Stimulated activated CD4-positive, alpha-beta T cell treated with anti-CD3 and anti-CD28 coated beads, Interleukin-4, amount 100 ng/mL, for 4 hours (primary cell): ENCODE results near the gene APC.
"Not testable (repeated sequence)": the region's sequence is repeated elsewhere in the genome, so short reads cannot be mapped to it uniquely, and the experiment has no call there.

Experiments used
- DNase-seq, 2 experiments: peaks; one replicate each; pipeline ENCODE4 v3.0.0-alpha.2; 2020

The APC gene

DNA sequence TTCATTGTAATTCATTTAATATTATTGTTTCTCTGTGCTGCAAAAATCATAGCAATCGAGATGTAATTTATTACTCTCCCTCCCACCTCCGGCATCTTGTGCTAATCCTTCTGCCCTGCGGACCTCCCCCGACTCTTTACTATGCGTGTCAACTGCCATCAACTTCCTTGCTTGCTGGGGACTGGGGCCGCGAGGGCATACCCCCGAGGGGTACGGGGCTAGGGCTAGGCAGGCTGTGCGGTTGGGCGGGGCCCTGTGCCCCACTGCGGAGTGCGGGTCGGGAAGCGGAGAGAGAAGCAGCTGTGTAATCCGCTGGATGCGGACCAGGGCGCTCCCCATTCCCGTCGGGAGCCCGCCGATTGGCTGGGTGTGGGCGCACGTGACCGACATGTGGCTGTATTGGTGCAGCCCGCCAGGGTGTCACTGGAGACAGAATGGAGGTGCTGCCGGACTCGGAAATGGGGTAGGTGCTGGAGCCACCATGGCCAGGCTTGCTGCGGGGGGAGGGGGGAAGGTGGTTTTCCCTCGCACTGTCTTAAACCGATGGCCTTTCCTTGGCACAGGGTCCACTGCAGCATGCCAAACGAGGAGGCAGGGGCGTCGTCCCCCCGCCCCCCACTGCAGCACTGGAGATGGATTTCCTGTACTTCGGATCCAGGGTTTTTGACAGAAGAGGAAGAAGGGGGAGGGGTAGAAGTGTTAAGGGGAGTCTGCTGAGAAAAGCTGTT lies at the start of gene APC:
APC (plus strand) TSS at position 423 of the 728 bp plus-strand sequence. CDS start 17,006 bp downstream, outside the sequence.
- DNase-seq: peak; percentile 67 to 71

DNA sequence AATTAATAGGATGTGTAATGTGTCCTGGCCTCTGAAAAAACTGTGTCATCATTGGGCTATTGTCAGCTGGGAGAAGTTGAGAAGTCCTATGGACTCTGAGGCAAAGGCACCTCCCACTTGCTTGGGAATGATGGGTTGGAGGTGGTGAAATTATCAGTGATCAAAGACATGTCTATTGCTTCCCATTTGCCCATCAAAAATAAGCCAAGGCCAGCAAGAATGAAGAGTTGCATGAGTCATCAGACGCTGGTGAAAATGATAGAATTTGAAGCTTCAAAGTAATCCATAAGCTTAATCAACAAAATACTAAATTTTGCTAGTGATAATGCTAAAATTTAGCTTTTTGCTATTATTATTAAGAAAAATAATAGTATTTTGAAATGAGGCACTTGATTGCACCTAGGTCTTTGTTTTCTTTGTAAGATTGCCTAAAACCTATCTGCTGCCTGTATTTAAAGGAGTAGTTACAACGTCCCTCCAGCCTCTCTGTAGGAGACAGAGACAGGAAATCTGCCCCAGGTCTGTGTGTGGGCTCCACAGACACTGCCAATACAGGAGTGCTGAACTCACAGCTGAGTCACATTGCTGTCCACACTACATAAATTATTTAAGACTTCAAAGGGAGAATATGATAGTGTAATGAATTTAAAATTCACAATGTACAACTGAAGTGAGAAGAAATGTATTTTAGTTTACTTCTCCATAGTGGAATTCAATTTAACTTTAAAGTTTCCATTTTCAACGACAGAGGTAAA lies 48.4 kb upstream of the APC start:
- no peak for DNase-seq

DNA sequence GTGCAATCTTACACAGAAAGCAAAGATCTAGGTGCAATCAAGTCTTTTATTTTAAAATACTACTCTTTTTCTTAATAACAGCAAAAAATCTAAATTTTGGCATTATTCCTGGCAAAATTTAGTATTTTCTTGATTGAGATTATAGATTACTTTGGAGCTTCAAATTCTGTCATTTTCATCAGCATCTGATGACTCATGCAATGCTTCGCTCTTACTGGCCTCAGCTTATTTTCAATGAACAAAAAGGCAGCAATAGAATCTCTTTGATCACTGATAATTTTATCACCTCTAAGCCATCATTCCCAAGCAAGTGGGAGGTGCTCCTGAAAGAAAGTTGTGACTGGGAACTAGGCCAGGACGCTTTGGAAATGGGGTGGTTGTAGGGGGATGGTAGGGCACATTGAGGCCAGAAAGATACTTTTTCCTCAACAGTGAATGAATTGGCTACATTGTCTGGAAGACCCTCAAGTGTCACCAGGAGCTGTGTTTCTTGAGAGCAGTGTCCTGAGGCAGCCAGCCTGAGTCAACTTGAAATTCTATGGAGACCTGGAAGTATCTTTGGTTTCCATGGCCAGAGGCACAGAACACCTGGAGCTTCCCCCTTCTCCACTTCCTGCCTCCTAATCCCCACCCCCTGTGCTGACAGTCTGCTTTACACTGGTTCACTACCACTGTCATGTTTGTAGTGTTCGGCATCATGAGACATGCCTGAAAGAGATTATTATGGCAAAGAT lies 46.9 kb upstream of the APC start:
- DNase-seq: no peak

DNA sequence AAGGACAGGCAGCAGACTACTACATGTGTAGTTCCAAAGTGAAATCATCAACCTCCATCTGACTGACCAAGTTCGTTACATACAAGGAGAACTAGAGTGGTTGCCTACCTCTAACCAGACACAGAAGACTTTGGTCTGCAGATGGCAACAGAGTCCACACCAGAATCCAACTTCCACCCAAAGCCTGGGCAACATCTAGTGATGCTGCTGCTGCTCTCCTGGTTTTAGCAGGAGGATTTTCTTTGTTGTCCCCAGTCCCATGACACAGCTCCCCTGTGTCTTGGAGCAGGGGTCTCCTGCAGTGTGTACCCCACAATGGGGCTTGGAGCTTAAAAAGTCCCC lies 46.4 kb upstream of the APC start:
- DNase-seq: no peak

DNA sequence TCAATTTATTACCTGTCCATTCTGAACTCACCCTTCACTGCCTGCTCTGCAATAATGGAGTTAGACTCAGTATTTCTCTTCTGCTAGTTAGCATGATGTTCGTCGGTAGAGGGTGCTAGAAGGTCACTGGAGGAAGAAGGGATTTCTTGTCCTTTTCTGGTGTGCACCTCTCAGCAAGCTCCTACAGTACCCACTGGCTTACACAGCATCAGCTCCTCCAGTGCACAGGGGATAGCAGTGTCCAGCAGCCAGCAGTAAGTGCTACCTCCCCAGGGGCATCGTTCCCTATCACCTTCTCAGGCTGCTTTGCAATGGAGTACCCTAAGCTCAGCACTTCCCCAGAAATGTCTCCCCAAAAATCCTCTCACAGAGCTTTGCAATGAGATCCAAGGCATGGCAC lies 45.9 kb upstream of the APC start:
- DNase-seq: no peak

DNA sequence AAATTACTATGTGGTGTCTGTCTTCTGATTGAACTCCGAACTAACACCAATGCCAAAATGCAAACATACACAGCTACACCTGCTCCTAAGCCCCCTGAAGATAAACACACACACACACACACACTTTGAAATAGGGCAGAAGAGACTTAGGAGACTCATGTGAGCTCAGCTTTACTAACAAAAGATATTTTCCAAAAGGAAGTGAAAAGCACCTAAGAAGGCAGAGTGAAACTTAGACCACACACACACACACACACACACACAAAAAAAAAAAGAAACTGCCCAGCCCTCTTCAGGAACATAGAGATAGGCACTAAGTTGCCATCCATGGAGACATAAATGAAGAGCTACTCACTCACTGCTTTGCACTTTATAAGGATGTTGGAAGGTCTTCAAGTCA lies 45.2 kb upstream of the APC start:
- no peak for DNase-seq

DNA sequence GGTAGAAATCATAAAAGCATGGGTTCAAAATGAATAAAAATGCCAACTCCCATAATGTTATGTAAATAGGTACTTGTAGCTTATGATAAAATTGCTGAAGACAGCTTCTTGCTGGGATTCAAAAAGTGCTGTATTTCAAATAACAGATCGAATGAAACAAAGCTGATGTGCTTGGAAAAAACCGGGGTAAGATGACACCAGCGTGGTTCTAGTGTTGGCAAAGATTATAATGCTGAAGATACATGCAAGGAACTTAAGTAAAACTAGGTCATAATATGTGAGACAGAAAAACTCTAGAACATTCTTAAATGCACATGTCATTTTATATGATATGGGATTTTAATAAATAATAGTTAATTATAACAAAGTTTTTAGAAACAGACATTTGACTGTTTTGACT lies 44.4 kb upstream of the APC start:
- no peak for DNase-seq

DNA sequence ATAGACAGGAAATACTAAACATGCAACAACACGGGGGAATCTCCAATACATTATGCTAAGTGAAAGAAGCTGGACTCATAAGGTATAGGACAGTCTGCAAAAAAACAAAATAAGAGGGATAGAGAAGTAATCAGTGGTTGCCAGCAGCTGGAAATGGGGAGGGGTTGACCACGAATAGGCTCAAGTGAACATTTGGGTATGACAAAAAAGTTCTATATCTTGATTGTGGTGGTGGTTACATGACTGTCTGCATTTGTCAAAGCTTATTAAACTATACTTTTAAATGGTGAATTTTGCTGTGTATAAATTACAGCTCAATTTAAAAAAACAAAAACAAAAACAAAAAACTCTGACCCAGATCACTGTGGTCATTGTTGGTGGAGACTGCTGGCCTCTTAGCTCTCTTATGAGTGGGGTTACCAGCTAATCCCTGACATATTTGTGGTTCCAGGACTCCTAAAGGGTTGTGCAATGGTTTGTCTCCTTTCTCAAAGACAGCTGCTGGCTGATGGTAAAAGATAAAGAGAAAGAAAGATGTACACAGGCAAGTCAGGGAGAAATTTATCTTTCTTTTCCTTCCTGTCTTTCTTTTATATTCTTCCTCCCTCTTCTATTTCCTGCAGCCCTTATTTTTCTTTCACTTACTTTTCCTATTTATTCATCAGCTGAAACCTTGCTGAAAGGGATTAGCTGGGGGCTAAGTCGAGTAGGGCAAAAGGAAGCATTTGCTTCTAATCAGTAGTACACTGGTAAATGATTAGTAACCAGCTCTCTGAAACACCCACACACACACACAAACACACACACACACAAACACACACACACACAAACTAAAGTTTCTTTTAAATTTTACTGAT lies 42.6 kb upstream of the APC start:
- DNase-seq: no peak

DNA sequence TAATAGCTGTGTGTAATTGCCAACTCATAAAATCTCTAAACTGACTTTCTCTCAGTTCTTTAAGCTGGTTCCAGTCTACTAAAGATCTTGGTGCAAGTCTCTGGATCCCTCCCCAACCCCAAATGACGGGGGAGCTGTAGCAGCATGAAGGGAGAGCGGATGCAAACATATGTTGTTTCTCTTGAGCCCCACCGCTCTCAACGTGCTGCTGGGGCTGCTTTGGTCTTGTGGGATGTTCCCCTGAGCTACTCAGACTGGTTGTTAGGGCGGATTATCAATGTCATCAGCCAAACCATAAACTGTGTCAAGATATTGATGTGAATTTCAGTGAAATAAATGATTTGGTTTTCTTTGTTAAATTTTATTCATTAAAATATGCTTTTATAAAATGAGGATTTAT lies 40.9 kb upstream of the APC start:
- no peak for DNase-seq

DNA sequence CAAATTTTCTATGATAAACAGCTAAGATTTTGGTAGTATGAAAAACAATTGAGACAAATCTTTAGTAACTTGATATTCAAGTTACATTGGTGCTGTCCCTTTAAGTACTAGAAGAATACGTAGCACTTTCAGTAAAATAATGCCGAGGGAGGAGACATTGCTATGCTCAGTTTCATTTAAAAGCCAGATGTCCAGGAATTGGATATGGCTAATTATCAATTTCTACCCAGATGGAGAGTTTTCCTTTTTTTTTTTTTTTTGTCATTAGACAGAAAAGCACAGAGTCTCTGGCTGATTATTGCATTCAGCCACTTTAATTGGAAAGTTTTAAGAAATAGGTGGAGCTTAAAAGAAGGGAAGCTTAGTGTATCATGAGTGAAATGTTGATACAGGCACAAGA lies 40.4 kb upstream of the APC start:
- DNase-seq: no peak

DNA sequence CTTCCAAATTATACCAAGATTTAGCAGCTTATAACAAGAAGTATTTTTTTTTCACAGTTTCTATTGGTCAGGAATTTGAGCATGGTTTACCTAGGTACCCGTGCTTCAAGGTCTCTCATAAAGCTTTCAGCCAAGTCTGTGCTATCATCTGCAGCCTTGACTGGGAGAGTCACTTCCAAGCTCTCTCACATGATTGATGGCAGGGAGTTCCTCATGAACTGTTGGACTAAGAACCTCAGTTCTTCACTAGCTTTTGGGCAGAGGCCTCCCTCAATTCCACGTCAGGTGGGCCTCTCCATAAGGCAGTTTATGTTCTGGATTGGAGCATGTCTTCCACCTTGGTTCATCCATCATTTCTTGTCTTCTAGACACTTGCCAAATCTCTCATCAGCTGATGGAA lies 39.9 kb upstream of the APC start:
- no peak for DNase-seq

DNA sequence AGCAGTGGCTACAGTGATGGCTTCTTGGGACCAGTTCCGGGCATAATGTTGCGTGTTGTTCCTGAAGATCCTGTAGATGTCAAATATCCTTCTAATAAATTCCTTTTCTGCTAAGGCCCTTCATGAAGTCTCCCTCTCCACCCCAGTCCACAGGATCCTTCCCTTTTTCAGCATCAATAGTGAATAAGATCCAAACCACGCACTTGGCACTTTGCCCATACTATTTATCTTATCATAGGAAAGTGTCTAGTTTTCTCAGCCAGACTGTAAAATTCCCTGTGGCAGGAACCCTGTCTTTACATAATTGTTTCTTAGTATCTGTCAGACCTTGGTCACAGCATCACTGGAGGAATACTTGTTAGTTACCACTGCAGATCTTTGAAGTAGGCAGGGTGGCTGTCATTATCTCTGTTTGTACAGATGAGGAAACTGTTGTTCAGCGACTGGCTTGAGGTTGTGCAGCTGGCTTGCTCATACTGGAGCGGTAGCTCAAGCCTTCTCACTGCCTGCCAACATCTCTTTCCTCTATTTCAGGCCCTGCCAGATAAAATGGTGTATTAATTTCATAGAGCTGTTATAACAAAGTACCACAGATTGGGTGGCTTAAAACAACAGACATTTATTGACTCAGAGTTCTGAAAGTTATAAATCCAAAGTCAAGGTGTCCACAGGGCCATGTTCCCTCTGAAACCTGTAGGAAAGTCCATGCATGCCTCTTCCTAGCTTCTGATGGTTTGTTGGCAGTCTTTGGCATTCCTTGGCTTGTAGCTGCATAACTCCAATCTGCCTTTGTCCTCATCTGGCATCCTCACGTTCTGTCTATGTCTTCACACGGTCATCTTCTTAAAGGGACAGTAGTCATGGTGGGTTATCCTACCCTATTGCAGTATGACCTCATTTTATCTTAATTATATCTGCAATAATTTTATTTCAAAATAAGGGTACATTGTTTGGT lies 33.5 kb upstream of the APC start:
- no peak for DNase-seq

DNA sequence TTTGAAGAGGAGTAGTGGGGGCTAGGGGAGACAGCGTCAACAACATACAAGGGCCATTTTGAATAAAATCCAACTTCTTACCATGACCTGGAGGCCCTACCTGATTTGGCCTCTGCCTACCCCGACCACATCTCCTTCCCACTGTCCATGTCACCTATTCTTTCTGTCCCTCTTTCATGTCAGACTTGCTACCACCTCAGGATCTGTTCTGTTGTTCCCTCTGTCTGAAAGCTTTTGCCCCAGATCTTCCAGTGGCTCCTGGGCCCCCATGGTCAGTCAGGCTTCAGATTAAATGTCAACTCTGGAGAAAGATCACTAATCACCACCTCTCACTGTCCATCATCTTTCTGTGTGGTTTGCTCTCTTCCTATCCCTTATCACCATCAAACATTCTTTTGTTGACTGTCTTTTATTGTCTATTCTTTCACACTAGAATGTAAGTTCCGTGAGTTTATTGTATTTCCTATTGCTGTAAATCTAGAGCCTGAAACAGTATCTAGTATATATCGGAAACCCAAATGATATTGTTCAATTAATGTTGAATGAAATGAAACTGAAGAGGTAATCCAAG lies 31.2 kb upstream of the APC start:
- no peak for DNase-seq

DNA sequence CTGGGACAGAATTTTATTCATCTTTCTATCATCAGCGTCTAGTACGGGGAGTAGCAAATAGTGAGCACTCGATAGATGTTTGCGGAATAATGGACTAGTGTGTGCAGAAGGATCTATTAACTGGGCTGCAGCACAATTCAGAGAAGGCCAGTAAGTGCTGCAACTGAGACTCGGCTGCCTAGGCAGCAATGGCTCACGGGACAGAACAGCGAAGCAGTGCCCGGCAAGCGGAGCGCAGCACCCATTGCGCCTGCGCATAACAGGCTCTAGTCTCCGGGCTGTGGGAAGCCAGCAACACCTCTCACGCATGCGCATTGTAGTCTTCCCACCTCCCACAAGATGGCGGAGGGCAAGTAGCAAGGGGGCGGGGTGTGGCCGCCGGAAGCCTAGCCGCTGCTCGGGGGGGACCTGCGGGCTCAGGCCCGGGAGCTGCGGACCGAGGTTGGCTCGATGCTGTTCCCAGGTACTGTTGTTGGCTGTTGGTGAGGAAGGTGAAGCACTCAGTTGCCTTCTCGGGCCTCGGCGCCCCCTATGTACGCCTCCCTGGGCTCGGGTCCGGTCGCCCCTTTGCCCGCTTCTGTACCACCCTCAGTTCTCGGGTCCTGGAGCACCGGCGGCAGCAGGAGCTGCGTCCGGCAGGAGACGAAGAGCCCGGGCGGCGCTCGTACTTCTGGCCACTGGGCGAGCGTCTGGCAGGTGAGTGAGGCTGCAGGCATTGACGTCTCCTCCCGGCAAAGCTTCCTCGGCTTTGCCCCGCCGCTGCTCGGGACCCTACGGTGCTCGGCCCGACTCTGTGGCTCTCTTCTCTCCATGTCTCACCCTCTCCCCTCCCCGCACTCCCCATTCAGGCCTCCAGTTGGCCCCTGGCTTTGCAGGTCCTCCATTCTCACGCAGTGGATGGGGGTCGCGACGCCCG lies 30.2 kb upstream of the APC start:
- DNase-seq: peak; percentile 90 to 98

DNA sequence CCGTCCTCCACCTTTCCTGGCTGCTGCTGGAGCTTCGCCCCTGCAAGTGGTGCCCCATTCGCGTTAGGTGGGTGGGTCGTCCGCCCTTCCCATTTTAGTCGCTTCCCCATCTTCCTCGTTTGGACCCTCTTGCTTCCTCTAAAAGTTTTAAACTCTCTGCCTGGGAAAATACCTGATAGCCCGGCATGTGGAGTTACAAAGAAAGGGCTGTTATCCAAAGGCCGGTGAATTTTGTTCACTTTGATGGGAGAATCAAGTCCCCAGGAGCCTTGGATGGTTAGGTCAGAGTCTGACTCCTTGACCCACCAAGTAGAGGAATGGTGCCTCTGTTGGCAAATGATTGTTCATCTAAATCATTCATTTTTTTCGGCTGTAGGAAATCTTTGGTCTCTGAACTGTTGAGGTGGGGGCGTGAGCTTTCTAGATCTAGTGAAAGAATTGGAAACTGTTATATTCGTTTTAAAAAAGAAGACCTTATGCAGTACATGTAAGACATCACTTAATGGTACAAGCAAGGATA lies 29.5 kb upstream of the APC start:
- DNase-seq: no peak

DNA sequence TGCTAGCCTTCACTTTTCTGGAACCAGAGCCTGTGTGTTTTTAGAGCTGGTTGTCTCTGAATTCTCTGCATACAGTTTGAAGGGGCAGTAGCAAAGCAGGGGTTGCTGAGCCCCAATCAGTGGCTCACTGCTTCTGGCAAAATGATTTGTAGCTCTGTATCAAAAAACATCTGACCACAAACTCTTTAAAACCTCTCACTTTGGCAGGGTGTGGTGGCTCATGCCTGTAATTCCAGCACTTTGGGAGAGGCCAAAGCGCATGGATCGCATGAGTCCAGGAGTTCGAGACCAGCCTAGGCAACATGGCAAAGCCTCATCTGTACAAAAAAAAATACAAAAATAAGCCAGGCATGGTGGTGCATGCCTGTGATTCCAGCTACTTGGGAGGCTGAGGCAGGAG lies 28.3 kb upstream of the APC start:
- no peak for DNase-seq

DNA sequence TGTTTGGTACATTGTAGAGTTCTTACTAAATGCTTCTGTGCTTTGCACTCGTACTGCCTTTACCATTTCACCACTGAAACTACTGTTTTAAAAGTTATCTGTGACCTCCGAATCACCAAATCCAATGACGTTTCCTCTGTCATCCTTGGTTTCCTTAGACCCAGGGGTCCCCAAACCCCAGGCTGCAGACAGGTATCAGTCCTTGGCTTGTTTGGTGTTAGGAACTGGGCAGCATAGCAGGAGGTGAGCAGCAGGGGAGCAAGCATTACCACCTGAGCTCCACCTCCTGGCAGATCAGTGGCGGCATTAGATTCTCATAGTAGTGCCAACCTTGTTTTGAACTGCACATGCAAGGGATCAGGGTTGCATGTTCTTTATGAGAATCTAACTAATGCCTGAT lies 26.8 kb upstream of the APC start:
- no peak for DNase-seq

DNA sequence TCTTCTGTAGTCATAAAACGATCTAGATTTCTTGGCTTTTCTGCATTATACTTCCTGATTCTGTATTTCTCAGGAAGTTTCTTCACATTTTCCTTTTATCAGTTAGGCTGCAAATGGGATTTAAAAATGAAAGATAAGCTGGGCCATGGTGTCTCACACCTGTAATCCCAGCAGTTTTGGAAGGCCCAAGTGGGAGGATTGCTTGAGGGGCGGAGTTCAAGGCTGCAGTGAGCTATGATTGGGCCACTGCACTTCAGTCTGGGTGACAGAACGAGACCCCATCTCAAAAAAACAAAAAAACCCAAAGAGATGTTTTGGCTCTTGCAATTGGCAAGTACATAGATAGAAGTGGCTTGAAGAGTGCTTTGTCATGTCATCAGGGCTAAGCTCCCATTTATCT lies 26.2 kb upstream of the APC start:
- no peak for DNase-seq

DNA sequence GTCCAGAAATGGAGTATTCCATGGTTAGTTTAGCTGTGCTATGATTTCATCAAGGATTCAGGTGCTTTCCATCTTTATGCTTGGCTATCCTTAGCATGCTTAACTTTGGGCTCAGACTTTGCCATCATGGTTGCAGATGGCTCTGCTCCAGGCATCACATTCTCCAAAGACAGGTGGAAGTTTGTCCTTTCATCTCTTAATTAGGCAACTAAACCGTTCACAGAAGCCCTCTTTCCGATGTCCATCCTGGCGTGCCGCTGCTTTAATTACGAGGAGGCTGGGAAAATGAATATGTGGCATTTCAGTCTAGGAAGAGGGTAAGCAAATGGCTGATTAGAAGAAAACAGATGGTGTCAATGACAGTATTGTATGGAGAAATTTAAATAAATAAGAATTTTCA lies 24.5 kb upstream of the APC start:
- DNase-seq: no peak

DNA sequence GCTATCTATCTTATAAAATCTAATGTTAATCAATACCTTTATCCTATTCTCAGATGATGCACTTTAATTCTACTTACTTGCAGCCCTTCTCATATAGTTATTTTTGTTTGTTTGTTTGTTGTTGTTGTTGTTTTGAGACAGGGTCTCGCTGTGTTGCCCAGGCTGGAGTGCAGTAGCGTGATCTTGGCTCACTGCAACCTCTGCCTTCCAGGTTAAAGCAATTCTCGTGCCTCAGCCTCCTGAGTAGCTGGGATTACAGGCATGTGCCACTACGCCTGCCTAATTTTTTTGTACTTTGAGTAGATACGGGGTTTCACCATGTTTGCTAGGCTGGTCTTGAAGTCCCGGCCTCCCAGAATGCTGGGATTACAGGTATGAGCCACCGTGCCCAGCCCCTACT lies 20.8 kb upstream of the APC start:
- DNase-seq: not testable (repeated sequence)
